BJ (cell line): ENCODE measurements around the gene NLRP4. TPM values are rescaled to one million over a fixed set of nuclear protein-coding genes. Genes with fewer than 3 reads are reported as not detected.

ENCODE experiments used
- polyA plus RNA-seq: library from polyadenylated mRNA; depleted of rRNA; stranded (reverse); fragments of >200 nt; gene quantifications from 2 replicates; pipeline ENCODE4 v1.2.3, GENCODE V29; 2011; rRNA removed

Gene NLRP4
- polyA plus RNA-seq, 1 experiment = not detected

Other genes with a start within 250 kb of the NLRP4 start
- gene FIZ1, start 237.0 kb upstream of the NLRP4 start, polyA plus RNA-seq = 3.7 and 4.0 TPM in 2 replicates
- 7.8 TPM in 2 replicates for gene ZNF524, start 236.3 kb upstream of the NLRP4 start, polyA plus RNA-seq
- 1.2 and 1.4 TPM in 2 replicates for gene ZNF865, start 230.9 kb upstream of the NLRP4 start, polyA plus RNA-seq
- gene ZNF784, start 212.0 kb upstream of the NLRP4 start, polyA plus RNA-seq = 2.9 and 4.5 TPM in 2 replicates
- gene ZNF580, start 195.5 kb upstream of the NLRP4 start, polyA plus RNA-seq = 10.3 and 12.2 TPM in 2 replicates
- 22.1 and 31.3 TPM in 2 replicates for gene ZNF581, start 192.9 kb upstream of the NLRP4 start, polyA plus RNA-seq
- 5.5 and 8.9 TPM in 2 replicates for gene CCDC106, start 188.3 kb upstream of the NLRP4 start, polyA plus RNA-seq
- gene U2AF2, start 181.5 kb upstream of the NLRP4 start, polyA plus RNA-seq = 152 and 170 TPM in 2 replicates
- 31.4 and 60.8 TPM in 2 replicates for gene EPN1, start 161.3 kb upstream of the NLRP4 start, polyA plus RNA-seq
- not detected in 2 replicates for gene NLRP9, start 98.1 kb upstream of the NLRP4 start, polyA plus RNA-seq
- gene RFPL4A, start 77.4 kb upstream of the NLRP4 start, polyA plus RNA-seq = not detected in 2 replicates
- not detected in 2 replicates for gene RFPL4AL1, start 67.4 kb upstream of the NLRP4 start, polyA plus RNA-seq
- not detected in 2 replicates for gene NLRP11, start 4.5 kb upstream of the NLRP4 start, polyA plus RNA-seq
- gene NLRP13, start 95.8 kb downstream of the NLRP4 start, polyA plus RNA-seq = not detected in 2 replicates
- not detected in 2 replicates for gene NLRP8, start 111.3 kb downstream of the NLRP4 start, polyA plus RNA-seq
- not detected in 2 replicates for gene NLRP5, start 150.2 kb downstream of the NLRP4 start, polyA plus RNA-seq